ENCODE measurements around the gene STAT5A. TPM values are rescaled to one million over a fixed set of nuclear protein-coding genes. Genes with fewer than 3 reads are reported as not detected.

STAT5A gene
- total RNA-seq, 4 donors from 2014 or later = 32.1 to 56.0 (median 45.6) TPM

DNA sequence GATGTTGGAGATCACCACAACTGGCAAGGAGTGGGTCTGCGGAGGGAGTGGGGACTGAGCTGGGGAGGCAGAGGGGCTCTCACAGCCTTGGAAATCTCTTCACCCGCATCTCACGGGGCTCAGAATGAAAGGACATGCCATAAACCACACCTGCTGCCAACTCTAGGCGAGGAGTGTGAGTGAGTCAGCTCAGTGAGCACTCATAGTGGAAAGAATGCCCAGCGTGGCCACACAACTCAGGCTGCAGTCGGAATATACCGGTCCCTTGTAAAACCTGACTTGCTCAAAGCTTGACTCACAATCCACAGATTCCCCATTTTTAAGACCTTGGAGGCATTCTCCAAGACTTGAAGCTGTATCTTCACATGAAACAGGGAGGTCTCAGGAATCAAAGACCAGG lies 36.7 kb downstream of the STAT5A start:
- H3K4me1 ChIP-seq = peaks cover 20% of the 10 kb centered on the region
- TF ChIP-seq, protein P1, sequence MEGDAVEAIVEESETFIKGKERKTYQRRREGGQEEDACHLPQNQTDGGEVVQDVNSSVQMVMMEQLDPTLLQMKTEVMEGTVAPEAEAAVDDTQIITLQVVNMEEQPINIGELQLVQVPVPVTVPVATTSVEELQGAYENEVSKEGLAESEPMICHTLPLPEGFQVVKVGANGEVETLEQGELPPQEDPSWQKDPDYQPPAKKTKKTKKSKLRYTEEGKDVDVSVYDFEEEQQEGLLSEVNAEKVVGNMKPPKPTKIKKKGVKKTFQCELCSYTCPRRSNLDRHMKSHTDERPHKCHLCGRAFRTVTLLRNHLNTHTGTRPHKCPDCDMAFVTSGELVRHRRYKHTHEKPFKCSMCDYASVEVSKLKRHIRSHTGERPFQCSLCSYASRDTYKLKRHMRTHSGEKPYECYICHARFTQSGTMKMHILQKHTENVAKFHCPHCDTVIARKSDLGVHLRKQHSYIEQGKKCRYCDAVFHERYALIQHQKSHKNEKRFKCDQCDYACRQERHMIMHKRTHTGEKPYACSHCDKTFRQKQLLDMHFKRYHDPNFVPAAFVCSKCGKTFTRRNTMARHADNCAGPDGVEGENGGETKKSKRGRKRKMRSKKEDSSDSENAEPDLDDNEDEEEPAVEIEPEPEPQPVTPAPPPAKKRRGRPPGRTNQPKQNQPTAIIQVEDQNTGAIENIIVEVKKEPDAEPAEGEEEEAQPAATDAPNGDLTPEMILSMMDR (IDR thresholded peaks at IDR 0.05) = no peak
- TF ChIP-seq EP300 (IDR thresholded peaks at IDR 0.05) = no peak
- no peak for TF ChIP-seq POLR2AphosphoS5 (IDR thresholded peaks at IDR 0.05)
- TF ChIP-seq POLR2A (IDR thresholded peaks at IDR 0.05) = no peak
- WGBS = 39% methylated on average over 7 of the region's 7 CpGs

DNA sequence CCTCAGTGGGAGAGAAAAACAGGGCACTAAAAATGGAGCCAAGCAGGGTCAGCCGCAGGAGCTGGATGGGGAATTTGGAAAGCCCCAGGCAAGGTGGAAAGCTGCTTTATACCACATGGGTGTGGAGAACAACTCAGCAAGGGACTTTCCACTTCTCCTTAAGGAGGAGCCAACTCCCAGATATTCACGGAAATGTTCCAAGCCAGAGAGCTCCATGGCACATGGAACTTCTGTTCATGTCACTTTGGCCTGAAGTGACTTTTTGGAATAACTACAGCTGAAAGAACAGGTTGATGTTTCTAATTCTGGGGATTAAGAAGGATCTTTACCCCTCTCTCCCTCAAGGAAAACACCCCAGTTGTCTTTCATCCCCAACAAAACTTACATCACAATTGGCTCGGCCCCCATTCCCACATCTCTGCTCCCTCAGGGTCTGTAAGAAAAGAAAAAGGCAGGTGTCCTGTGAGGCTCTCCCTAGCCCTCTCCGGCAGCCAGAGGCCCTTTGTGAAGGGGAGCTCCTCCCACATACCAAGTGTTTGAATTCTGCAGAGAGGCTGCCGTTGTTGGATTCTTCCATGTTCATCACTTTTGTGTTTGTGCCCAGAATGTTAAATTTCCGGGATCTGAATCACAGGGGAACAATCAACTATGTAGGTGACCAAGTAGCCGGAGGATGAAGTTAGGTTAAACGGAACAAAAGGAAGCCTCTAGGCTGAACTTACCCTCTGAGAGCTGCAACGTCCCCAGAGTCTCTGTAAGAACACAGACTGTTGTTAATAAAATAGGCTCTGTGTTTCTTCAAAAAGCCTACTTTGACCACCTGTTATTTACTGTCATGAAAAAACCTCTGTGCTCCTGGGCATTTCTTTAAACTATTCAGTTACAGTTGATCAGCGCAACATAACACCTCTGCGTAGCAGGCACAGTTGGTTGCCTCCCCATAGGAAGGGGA lies 41.0 kb downstream of the STAT5A start:
- Histone ChIP-seq H3K4me3 (no peak overlapping the region), H3K27me3 (no peaks in the 10 kb centered on the region), H3K36me3 (peaks cover 80% of the 10 kb centered on the region), H3K4me1 (peaks cover 16% of the 10 kb centered on the region), H3K27ac (peak overlapping the region; percentile 78), H3K9me3 (no peaks in the 10 kb centered on the region)
- TF ChIP-seq, protein P1 (IDR thresholded peaks at IDR 0.05) = no peak
- TF ChIP-seq POLR2AphosphoS5 (IDR thresholded peaks at IDR 0.05) = no peak
- TF ChIP-seq EP300 (IDR thresholded peaks at IDR 0.05) = no peak
- TF ChIP-seq POLR2A (IDR thresholded peaks at IDR 0.05) = no peak
- no peak for DNase-seq (ENCODE audit: low spot score in 2 of 2)
- WGBS = 25% methylated on average over 11 of the region's 11 CpGs

More for the DNA sequence above, 36.7 kb downstream of the STAT5A start:
- Histone ChIP-seq H3K4me3 (no peak overlapping the region), H3K9me3 (no peaks in the 10 kb centered on the region), H3K36me3 (peaks cover 79% of the 10 kb centered on the region), H3K27me3 (no peaks in the 10 kb centered on the region), H3K27ac (no peak overlapping the region)
- no peak for DNase-seq (ENCODE audit: low spot score in 2 of 2)

DNA sequence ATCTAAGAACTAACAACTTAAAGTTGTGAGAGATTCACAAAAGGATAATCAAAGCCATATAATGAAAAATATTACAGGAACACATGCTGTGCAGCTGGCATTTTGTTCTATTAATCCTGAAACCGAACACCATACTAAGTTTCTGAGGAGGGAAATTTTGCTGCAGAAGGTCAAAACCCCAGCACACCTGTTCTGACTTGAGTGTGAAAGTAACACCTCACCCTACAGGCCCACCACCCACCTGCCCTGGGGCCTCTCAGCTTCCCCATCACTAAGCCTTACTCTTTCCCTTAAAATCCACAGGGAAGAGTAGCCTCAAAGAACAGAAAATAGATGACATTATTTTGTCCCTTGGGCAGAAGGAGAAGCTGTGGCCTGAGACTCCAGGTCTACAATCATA lies 44.8 kb downstream of the STAT5A start:
- WGBS = 35% methylated on average over 1 of the region's 1 CpG
- TF ChIP-seq, protein P1 (IDR thresholded peaks at IDR 0.05) = no peak
- TF ChIP-seq EP300 (IDR thresholded peaks at IDR 0.05) (no peak), POLR2AphosphoS5 (IDR thresholded peaks at IDR 0.05) (no peak), POLR2A (IDR thresholded peaks at IDR 0.05) (no peak)
- DNase-seq (ENCODE audit: low spot score in 2 of 2) = no peak
- Histone ChIP-seq H3K4me1 (peaks cover 16% of the 10 kb centered on the region), H3K36me3 (peaks cover 77% of the 10 kb centered on the region), H3K27me3 (no peaks in the 10 kb centered on the region), H3K9me3 (no peaks in the 10 kb centered on the region), H3K4me3 (no peak overlapping the region), H3K27ac (no peak overlapping the region)

DNA sequence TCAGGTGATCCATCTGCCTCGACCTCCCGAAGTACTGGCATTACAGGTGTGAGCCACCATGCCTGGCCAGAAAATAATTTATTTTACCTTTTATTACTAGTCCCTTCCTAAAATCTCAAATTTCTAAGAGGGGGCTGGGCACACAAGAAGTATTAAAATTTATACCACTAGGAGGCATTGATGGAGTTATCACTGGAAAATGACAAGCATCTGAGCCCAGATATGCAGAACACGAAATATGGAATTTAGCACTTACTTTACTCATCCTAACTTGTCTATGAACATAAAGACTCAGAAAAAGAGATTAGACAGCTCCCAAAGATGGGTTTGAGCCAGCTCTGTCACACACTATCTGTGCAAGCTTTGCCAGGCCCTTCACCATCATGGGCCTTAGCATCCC lies 46.4 kb downstream of the STAT5A start:
- Histone ChIP-seq H3K4me1 (peaks cover 3% of the 10 kb centered on the region), H3K36me3 (peaks cover 86% of the 10 kb centered on the region), H3K9me3 (no peaks in the 10 kb centered on the region), H3K27ac (no peak overlapping the region), H3K27me3 (no peaks in the 10 kb centered on the region), H3K4me3 (no peak overlapping the region)
- no peak for DNase-seq (ENCODE audit: low spot score in 2 of 2)
- TF ChIP-seq POLR2A (IDR thresholded peaks at IDR 0.05) = no peak
- TF ChIP-seq EP300 (IDR thresholded peaks at IDR 0.05) = no peak
- TF ChIP-seq, protein P1 (IDR thresholded peaks at IDR 0.05) = no peak
- TF ChIP-seq POLR2AphosphoS5 (IDR thresholded peaks at IDR 0.05) = no peak
- WGBS = 81% methylated on average over 3 of the region's 3 CpGs

DNA sequence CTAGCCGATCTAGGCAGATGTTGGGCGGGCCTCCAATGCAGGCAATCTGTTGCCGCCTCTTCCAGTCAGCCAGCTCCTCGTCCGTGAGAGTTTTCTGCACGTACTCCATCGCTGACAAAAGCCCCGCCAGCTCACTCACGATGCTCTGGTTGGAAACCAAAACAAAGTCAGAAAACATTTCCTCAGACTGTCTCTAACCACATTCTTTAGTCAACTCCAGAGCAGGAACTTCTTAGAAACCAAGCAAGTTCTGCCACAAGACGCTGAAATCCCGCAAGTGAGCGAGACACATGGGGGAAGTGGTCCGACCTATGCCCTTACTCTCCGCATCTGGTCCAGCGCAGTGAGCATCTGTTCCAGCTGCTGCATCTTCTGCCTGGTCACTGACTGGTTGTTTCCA lies 49.1 kb downstream of the STAT5A start:
- Histone ChIP-seq H3K9me3 (no peaks in the 10 kb centered on the region), H3K27ac (no peak overlapping the region), H3K27me3 (no peaks in the 10 kb centered on the region), H3K4me1 (no peaks in the 10 kb centered on the region), H3K36me3 (peaks cover 85% of the 10 kb centered on the region), H3K4me3 (no peak overlapping the region)
- TF ChIP-seq EP300 (IDR thresholded peaks at IDR 0.05) (no peak), POLR2A (IDR thresholded peaks at IDR 0.05) (no peak), POLR2AphosphoS5 (IDR thresholded peaks at IDR 0.05) (no peak)
- WGBS = 65% methylated on average over 13 of the region's 15 CpGs
- DNase-seq (ENCODE audit: low spot score in 2 of 2) = no peak
